Measurements from ENCODE around the gene CACNA1C.

Gene CACNA1C

DNA sequence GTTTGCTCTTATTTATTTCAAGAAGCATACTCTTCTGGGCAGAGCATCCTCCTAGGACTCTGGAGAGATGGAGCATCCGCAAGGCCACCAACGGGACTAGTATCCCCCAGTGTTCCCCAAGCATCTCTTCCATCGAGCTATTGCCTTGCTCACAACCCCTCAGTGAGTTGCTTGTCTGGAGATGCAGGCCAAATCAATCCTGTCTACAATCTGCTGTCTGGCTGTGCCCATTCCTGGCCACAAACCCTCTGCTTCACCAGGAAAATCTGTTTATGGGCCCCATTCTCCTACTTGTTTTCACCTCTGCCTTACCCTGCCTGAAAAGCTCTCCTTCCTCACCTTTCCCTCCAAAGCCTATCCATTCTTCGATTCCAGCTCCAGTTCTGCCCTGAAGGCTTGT lies 219.2 kb downstream of the CACNA1C start:
- TF ChIP-seq, protein P1, sequence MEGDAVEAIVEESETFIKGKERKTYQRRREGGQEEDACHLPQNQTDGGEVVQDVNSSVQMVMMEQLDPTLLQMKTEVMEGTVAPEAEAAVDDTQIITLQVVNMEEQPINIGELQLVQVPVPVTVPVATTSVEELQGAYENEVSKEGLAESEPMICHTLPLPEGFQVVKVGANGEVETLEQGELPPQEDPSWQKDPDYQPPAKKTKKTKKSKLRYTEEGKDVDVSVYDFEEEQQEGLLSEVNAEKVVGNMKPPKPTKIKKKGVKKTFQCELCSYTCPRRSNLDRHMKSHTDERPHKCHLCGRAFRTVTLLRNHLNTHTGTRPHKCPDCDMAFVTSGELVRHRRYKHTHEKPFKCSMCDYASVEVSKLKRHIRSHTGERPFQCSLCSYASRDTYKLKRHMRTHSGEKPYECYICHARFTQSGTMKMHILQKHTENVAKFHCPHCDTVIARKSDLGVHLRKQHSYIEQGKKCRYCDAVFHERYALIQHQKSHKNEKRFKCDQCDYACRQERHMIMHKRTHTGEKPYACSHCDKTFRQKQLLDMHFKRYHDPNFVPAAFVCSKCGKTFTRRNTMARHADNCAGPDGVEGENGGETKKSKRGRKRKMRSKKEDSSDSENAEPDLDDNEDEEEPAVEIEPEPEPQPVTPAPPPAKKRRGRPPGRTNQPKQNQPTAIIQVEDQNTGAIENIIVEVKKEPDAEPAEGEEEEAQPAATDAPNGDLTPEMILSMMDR (conservative IDR thresholded peaks at IDR 0.05), result no peak
- H3K27ac ChIP-seq, result no peak overlapping the region

DNA sequence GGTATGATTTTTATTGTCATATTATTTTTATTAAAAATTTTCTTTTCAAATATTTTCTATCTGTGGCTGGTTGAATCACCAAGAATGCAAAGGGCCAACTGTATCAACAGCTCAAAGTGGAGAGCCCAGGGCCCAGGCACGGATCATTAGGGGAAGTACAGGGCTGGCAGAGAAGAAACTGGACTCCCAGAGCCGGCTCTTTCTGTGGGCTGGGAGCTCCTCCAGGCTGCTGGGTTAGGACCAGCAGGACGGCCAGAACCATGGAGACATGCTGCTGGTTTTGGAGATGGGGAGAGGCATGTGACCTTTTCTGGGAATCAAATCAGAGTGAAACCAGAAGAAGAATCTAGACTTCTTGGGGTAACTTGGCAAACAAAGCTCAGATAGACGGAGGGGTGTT lies 220.5 kb downstream of the CACNA1C start:
- H3K27ac ChIP-seq, result no peak overlapping the region
- TF ChIP-seq, protein P1 (conservative IDR thresholded peaks at IDR 0.05), result peak; percentile 15; the same call in 1 of the 2 replicates

DNA sequence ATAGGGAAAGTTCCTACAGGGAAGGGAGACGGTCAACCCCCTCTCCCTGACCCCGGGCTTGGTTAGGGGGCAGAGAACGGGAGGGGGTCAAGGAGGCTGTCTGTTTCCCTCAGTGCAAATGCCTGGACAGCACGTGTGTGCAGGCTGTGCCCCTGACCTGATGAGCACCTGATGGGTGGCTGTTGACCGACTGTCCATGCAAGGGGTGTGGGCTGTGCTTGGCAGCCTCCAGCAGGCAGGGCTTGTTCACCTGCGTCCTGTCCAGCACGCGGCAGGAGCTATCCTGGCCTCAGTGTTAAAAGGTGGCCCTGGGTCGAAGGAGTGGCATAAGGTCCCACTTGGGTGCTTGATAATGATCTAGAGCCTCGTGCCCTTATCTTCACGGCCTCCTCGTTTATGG lies 221.0 kb downstream of the CACNA1C start:
- TF ChIP-seq, protein P1 (conservative IDR thresholded peaks at IDR 0.05), result no peak

DNA sequence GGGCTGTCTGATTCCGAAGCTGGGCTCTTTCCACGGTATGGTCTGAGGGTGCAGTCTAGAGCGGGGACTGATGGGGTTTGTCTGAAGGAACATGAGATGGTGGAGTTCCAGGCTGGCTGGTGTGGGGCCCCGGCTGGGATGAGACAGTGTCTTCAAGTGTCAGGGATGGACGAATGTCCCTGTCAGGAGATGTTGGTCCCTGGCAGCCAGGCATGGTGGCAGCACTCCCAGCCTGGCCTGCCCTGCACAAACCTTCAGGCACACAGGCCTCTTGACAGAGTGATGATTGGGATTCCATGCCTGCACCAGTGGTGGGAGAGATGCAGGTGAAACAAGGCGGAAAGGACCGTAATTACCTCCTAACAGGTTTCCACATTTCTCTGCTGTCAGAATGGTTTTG lies 221.9 kb downstream of the CACNA1C start:
- TF ChIP-seq, protein P1 (conservative IDR thresholded peaks at IDR 0.05), result no peak
- no peak overlapping the region for H3K27ac ChIP-seq

More for the DNA sequence above, 221.0 kb downstream of the CACNA1C start:
- no peak overlapping the region for H3K27ac ChIP-seq

DNA sequence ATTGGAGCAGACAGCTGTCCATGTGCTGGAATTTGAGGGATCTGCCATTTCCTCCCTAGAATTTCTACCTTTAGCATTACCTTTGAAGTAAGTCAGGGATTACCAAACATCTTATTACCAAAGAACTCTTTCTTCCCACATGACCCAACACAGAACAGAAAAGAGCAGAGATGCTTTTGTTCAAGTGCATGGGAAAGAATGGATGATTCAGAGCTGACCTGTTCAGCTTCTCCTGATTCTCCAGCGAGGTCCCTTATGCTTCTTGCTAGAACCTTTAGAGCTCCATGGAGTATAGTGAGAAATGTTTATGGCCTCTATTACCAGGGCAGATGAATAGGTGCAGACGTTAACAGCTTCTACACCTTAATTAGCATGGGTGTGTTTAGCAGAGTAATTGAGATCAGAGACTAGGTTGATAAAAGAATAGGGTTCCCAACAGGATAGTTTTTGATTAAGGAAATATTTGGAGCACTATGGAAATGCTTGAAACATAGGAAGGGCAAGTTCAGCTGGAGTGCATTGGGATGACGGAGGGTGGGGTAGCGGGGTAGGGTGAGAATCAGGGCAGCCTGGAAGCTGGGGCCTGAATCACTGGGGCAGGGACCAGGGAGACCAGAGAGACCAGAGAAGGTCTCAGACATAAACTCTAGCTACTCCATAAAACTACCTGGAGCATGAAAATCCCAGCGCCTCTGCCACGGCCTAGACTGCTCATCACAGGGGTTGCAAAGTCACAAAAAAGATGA lies 223.7 kb downstream of the CACNA1C start:
- TF ChIP-seq, protein P1 (conservative IDR thresholded peaks at IDR 0.05), result no peak
- no peak overlapping the region for H3K27ac ChIP-seq

DNA sequence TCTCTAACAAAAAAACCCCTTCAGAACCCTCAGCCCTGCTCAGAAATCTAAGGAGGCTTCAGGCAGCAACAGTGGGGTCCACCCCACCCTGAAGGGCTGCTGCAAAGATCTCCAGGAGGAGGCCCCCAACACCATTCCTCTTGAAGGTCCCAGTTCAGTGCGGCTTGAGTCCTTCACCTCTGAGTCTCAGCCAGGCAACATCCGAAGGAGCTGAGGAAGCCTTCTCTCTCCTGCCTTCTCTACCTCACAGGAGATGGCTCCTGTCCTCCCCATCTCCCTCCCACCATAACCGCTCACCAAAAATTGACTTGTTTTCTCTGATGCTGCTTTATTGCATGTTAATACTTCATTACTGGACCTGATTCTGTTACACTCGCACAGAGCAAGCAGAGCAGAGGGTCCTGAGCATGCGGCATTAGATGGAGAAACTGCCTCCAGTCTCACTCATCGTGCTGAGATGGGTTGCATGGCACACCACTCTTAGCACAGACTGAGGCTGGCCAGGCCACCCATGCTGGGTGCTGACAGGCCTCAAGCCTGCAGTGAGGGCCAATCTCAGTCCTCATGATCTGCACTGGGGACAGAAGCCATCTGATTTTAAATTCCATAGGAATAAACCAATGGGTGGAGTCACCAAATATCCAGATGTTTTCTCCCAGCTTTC lies 224.8 kb downstream of the CACNA1C start:
- H3K27ac ChIP-seq, result no peak overlapping the region
- TF ChIP-seq, protein P1 (conservative IDR thresholded peaks at IDR 0.05), result no peak

DNA sequence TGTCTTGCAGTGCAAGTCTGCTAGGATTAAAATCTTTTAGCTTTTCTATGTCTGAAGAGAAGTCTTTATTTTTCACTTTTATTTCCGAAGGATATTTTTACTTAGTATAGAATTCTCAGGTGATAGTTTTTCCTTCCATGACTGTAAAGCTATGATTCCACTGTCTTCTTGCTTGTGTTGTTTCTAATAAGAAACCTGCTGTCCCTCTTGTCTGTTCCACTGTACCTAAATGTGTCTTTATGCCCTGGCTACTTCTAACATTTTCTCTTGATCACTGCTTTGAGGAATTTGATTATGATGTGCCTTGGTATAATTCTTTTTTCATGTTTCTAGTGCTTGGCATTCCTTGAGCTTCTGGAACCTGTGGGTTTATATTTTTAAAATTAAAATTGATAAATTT lies 228.7 kb downstream of the CACNA1C start:
- H3K27ac ChIP-seq, result no peak overlapping the region
- TF ChIP-seq, protein P1 (conservative IDR thresholded peaks at IDR 0.05), result no peak
